HG03354 (cell line): ENCODE data around the gene MSLN.
A peak's percentile ranks its signal among the peaks of the same experiment; 100 is the strongest.
"Not testable (repeated sequence)": the region's sequence is repeated elsewhere in the genome, so short reads cannot be mapped to it uniquely, and the experiment has no call there.

Experiments used
- ATAC-seq: cut with Tn5 transposase; IDR thresholded peaks from one replicate; pipeline ENCODE4 v1.9.1; 2021; ENCODE audit warnings: mild to moderate bottlenecking; ENCODE audit not compliant: unreplicated experiment, poor library complexity, severe bottlenecking

MSLN gene

DNA sequence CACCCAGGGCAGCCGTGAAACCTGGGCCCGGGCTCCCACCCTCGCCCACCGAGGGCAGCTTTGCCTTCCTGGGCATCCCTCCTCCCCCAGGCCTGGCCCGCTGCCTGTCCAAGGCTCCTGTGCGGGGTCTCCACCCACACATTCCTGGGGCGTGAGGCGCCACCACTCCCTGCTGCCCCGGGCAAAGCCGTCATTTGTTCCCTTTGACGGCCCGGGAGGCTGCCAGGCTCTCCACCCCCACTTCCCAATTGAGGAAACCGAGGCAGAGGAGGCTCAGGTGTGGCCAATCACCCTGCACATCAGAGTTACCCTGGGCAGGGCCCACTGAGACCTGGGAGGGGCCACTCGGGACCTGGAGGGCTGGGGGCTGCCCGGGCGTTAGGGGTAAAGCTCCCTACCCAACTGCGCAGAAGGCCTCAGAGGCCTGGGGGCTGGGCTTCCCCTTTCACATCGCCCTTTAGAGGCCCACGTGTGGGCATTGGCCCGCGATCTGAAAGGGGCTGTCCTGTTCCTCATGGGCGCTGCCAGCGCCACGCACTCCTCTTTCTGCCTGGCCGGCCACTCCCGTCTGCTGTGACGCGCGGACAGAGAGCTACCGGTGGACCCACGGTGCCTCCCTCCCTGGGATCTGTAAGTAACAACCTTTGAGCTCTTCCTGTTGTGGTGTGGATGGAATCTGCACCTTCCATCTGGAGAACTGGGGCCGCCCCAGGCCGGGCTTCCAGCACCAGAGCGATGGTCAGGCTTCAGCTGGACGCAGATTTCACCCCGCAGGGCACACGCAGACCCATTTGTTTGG lies at the start of gene MSLN:
Gene MSLN (plus strand): TSS at position 190 of the 799 bp plus-strand sequence. CDS start 1,947 bp downstream, outside the sequence.
- no peak for ATAC-seq

DNA sequence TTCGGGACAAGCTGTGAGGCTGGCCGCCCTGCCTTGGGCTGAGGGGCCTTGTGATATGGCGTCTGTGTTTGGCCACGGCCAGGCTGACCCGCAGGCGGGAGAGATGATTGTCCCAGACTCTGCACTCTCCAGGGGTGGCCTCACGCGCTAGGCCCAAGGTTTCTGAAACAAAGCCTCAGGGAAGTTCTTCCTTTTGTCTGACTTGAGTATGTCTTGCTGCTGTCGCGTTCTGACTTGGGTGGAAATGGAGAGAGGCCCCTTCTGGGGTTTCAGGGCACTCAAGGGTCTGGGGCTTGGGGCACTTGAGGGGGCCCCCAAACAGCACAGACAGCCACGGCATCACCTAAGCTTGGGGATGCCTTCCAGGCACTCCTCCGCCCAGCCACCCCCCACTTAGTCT lies 49.5 kb upstream of the MSLN start:
- ATAC-seq = no peak

GRCh38 chr16:711548-712320 lies 48.8 kb upstream of the MSLN start:
- ATAC-seq = no peak

DNA sequence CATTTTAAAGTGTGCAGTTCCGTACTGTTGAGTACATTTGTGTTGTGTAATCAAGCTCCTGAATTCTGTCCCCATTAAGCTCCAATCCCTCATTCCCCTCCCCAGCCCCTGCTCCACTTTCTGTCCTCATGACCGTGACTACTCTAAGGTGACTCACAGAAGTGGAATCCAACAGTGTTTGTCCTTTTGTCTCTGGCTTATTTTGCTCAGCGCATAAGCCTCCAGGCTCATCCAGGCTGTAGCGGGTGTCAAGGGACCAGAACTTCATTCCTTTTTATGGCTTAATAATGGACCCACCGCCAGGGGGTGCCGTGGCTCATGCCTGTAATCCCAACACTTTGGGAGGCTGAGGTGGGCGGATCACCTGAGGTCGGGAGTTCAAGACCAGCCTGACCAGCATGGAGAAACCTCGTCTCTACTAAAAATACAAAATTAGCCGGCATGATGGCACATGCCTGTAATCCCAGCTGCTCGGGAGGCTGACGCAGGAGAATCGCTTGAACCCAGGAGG lies 47.7 kb upstream of the MSLN start:
- ATAC-seq = not testable (repeated sequence)

- no peak for ATAC-seq
Observed at GRCh38 chr16:714079-714478, 46.5 kb upstream of the MSLN start.

DNA sequence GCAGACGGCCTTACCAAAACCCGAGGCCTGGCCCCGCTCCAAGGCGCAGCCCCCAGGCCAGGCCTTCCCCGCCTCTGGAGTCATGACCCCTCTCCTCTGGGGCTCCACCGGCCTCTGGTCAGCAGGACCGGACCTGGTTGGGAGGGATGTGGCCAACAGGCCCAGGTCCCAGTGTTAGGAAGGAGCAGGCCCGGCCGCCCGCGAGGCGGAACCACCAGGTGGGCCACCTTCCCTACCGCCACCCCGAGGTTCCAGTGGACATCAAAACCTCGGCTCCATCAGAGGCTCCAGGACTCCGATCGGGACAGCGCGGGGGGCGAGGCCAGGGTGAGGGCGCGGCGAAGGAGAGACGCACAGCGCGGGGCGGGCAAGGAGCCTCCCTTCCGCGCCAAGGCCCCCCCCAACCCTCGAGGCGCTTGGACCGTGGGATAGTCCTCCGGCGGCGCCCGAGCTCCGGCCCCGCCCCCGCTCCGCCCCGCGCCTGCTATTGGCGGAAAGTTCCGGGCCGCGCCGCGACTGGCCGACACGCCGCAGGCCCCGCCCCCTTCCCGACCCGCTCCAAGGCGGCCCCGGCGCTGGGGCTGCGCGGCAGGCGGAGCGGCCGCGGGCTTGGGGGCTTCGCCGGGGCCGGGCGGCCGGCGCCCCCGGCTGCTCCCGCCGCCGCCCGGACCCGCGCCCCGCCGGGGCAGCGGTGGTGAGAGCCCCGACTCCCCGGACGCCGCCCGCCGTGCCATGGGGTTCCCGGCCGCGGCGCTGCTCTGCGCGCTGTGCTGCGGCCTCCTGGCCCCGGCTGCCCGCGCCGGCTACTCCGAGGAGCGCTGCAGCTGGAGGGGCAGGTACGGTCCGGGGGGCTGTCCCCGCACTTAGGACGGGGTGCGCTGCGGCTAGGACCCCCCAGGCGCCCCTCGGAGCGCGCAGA lies 45.7 kb upstream of the MSLN start, which contains the start of gene METRN:
Gene METRN (plus strand): TSS at position 561 of the 919 bp plus-strand sequence. CDS start 172 bp downstream, at position 733.
- ATAC-seq = peak; percentile 80

GRCh38 chr16:715477-716199 lies 44.9 kb upstream of the MSLN start:
- peak; percentile 9 for ATAC-seq

DNA sequence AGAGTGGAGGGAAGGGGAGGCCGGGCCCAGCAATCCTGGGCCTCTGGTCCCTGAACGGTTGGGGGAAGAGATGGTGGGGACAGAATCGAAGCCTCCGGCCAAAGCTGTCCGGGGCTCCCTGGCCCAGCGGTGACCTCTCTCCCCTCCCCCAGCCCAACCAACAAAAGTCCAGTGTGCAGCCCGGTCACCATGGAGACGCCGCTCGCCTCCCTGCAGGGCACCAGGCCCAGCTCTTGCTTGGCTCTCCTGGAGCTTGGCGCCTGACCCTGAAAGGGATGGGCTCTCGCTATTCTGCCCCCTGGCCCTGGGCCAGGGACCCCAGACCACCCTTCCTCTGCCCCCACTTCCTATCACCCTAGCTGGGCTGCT lies 44.4 kb upstream of the MSLN start:
- ATAC-seq = no peak

DNA sequence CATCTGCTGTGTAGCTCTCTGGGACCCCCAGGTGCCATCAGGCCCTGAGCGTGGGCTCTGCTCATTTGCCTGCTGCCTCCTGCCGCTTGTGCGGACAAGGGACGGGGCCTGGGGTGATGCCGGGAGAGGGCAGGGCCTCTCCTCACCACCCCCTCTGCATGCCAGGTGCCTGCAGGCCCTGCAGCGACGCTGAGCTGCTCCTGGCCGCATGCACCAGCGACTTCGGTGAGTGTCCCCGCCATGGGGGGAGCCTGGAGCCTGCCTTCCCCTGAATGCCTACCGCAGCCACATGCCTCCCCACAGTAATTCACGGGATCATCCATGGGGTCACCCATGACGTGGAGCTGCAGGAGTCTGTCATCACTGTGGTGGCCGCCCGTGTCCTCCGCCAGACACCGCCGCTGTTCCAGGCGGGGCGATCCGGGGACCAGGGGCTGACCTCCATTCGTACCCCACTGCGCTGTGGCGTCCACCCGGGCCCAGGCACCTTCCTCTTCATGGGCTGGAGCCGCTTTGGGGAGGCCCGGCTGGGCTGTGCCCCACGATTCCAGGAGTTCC lies 43.7 kb upstream of the MSLN start:
- no peak for ATAC-seq

DNA sequence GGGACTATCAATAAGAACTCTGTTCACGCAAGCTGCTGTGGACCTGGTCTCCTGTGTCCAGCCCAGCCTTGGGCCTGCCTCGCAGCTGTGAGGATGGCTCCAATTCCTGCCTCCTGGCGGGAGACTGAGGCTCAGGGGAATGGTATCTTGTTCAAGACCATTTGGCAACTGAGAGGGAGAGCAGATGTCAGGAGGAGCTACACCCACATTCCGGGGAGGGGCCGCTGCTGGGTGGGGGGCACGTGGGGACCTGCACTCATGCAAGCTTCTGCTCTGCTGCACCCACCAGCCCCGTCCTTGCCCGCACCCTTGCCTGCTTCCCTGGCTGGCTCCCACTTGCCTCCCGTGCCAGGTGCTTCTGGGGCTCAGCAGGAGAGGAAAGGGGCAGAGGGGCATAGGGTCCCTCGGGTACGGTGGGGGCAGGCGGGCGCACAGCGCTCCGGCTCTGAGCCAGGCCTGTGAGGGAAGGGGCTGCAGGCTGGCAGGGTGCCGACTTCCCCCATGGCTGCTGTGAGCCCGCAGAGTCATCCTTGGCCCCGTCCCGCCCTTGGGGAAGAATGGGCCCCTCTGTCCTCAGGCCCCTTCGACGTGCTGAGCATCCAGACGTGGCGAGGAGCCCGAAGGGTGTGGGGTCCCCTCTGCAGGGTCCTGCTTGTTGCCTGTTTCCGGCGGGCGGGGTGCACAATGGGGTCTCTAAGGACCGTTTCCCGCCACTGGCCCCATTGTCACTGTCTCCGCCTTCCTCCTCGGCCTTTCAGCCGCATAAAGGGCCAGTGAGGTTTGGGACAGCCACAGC lies 42.9 kb upstream of the MSLN start:
- no peak for ATAC-seq

DNA sequence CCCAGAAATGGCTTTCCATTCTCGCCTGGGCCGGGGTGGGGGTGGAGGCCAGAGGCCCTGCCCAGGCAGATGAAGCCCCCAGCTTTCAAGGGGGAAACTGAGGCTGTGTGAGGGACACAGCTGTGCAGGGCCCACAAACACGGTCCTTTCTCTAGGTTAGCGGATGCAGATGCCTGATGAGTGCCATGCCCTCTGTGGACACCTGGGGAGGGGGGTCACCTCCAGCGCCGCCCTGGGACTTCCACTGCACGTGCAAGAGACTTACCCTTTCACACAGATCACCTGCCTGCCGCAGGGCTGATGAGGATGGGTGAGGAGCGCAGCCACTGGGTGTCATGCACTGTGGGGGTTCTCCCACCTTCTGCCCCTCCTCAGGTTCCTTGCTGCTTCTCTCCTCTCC lies 42.1 kb upstream of the MSLN start:
- ATAC-seq = no peak

- no peak for ATAC-seq
Observed at GRCh38 chr16:718922-719321, 41.6 kb upstream of the MSLN start.

- ATAC-seq = no peak
Observed at GRCh38 chr16:719815-720446, 40.6 kb upstream of the MSLN start.

- ATAC-seq = no peak
Observed at GRCh38 chr16:720447-720989, 40.0 kb upstream of the MSLN start.

- peak; percentile 73 for ATAC-seq
Observed at GRCh38 chr16:720990-721764, 39.4 kb upstream of the MSLN start, which contains the start of gene ANTKMT. Gene ANTKMT (plus strand): TSS chr16:721146. CDS start chr16:721275, 129 bp downstream.

DNA sequence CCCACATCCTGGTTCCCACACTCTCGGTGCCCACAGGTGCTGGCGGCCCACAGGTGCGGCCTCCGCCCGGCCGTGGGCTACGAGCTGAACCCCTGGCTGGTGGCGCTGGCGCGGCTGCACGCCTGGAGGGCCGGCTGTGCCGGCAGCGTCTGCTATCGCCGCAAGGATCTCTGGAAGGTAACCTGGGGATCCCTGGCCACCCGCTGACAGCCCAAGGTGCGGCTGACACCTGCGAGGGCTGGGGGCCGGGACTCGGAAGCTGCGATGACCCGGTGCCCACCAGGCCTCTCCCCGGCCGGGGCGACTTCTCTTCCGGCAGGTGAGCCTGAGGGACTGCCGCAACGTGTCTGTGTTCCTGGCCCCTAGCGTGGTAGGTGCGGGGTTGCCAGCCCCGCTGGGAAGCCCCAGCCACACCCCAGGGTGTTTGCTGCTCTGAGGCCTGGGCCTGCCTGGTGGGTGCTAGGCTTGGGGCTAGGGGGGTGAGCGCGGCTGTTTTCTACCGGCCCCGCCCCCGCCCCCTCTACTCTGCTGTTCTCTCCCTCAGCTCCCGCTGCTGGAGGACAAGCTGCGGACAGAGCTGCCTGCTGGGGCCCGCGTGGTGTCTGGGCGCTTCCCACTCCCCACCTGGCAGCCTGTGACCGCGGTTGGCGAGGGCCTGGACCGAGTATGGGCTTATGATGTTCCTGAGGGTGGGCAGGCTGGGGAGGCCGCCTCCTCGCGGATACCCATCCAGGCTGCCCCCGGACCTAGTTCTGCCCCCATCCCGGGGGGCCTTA lies 38.6 kb upstream of the MSLN start:
- no peak for ATAC-seq
